HFFc6 (cell line): ENCODE data around the gene RARB. TPM values are rescaled to one million over a fixed set of nuclear protein-coding genes. Genes with fewer than 3 reads are reported as not detected.

Source experiments
- DNase-seq: peaks from one replicate; pipeline ENCODE4 v3.0.0-alpha.2; 2018
- H3K27ac Mint-ChIP-seq: 2 replicates; pipeline ENCODE4 v1.8.0; 2020; ENCODE audit warnings: mild to moderate bottlenecking, mixed read lengths
- H3K27me3 Mint-ChIP-seq: 2 replicates; pipeline ENCODE4 v1.8.0; 2021; ENCODE audit warnings: mild to moderate bottlenecking, moderate library complexity, mixed read lengths; ENCODE audit not compliant: insufficient read depth
- H3K36me3 Mint-ChIP-seq: 2 replicates; pipeline ENCODE4 v1.8.0; 2021; ENCODE audit warnings: low read depth, mixed read lengths
- H3K4me1 Mint-ChIP-seq: 2 replicates; pipeline ENCODE4 v1.8.0; 2020; ENCODE audit warnings: low read depth, mixed read lengths
- H3K4me3 Mint-ChIP-seq: 2 replicates; pipeline ENCODE4 v1.8.0; 2020; ENCODE audit warnings: mild to moderate bottlenecking, moderate library complexity, mixed read lengths
- H3K9me3 Mint-ChIP-seq: 2 replicates; pipeline ENCODE4 v1.8.0; 2020; ENCODE audit warnings: mild to moderate bottlenecking, mixed read lengths
- CTCF ChIP-seq: fragments of 200-600 bp; sonication (generic); IDR thresholded peaks from 2 replicates; pipeline ENCODE4 v1.5.0; 2021; ENCODE audit warnings: antibody characterized with exemption, mild to moderate bottlenecking
- total RNA-seq, 6 experiments: library from RNA; stranded (reverse); fragmentation: NEBNext Ultra II Directional; extraction: Animal tissue kit (Norgen Biotek cat#: 25700); gene quantifications; 2 replicates in 1 of 6; 3 replicates in 5 of 6; pipeline ENCODE4 v1.2.3, GENCODE V29; 2021

RARB gene
- total RNA-seq, 6 experiments from 2014 or later, result 1.6 to 2.4 (median 1.8) TPM; not detected in 2

DNA sequence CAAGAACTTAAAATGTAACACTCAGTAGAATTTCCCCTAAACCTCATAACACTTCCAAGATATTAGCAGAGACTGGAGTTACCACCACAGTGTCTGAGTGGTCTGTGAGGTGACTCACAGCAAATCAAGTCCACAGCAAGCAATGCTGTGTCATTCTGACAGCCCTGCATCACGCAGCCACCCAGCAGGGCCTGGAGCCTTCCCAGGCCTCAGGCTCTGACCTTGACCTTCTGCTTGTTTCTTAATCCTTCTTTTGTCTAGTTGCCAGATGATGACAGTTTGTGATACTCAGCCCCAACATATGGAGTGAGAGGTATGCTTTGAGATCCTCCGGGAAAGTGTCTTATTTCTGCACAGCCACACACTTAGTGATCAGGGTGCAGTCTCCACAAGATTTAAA lies 154.2 kb downstream of the RARB start:
- peak; percentile 96 for DNase-seq
- Mint-ChIP-seq H3K4me3 (peak overlapping the region; percentile 57), H3K27me3 (peaks cover 4% of the 10 kb centered on the region), H3K36me3 (no peaks in the 10 kb centered on the region), H3K9me3 (no peaks in the 10 kb centered on the region), H3K27ac (peak overlapping the region; percentile 99), H3K4me1 (peaks cover 54% of the 10 kb centered on the region)
- TF ChIP-seq CTCF, result no peak

DNA sequence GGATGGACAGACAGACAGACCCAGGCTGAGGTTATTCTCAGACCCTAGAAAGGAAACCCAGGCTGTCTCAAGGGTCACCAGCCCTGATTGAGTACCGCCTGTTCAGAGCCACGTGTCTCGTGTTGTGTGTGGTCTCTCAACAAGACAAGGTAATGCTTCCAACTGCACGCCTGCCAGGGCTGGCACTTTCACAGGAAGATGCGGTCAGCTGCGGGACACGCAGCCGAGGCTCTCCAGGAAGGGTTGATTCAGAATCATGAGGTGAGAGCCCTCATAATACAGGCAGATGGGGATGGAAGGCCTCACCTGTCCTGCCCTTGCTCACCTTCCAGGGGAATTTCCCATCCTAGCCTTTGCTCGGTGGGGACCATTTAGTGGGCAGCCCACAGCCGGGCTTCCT lies 155.3 kb downstream of the RARB start:
- H3K27me3 Mint-ChIP-seq, result peaks cover 3% of the 10 kb centered on the region

DNA sequence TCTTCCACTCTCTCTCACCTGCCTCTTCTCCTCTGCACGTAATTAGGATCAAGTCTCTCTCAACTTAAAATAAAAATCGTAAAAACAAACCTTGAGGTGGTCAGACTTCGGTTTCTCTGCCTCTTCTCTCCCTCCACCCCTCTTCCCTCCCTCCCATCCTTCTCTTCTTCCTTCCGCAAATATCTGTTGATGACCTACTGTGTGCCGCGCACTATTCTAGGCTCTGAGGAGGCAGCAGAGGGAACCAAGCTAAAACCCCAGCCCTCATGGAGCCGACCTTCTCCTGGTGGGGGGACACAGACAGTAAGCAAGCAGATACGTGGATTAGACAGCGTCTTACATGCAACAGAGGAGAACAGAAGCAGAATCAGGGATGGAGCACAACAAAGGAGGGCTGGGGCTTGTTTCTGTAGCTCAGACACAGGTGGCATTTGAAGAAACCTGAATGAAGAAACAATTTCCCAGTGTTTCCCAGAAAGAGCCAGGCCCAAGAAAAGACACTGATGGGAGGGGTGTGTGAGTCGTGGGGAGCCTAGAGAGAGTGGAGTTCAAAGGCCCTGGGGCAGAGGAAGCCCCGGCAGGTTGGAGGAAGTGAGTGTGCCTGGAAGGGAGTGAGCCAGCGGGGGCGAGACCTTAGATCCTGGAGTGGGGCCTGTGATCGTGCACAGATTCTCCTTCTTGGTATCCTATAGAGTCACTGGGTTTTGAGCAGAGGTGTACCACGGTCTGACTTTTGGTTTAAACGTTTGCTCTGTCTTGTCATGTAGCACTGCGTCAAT lies 156.1 kb downstream of the RARB start:
- Mint-ChIP-seq H3K4me1 (peaks cover 72% of the 10 kb centered on the region), H3K4me3 (no peak overlapping the region)

More for the DNA sequence above, 155.3 kb downstream of the RARB start:
- no peak for TF ChIP-seq CTCF
- DNase-seq, result no peak
- Mint-ChIP-seq H3K36me3 (peaks cover 6% of the 10 kb centered on the region), H3K4me1 (peaks cover 64% of the 10 kb centered on the region), H3K4me3 (no peak overlapping the region), H3K9me3 (no peaks in the 10 kb centered on the region), H3K27ac (peak overlapping the region; percentile 99)

DNA sequence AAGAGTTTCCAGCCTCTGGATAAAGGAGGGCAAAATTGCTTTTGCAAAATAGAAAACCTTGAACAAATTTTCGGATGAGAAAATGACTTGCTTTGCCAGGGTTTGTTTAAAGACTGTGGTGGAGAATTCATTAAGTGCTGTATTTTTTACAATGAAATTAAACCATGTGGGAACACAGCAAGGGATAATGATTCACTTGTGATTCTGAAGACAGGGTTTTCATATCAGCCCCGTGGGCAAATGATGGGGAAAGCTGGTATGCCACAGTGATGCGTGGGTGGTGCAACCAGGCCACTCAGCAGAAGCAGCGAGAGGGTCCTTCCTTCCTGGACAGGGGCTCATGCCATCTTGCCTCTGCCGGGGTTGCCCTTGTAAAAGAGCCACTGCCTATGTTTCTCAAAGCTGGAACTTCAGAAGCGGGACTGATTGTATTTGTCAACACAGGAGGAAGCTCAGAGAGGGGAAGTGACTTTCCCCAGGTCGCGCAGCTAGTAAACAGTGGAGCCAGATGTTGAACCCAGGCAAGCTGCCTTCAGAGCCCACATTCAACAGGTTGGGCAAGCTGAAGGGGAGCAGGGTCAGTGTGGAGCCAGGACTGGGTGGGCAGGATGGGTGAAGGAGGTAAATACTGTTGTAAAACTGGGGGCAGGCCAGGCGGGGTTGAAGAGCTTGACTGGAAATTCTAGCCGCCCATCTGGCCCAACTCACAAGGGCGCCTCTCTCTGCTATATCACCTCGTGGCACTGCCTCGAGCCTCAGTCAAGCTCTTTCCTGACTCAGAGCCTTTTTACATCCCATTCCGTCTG lies 157.5 kb downstream of the RARB start:
- H3K4me1 Mint-ChIP-seq, result peaks cover 80% of the 10 kb centered on the region
- H3K36me3 Mint-ChIP-seq, result peaks cover 6% of the 10 kb centered on the region
- no peak overlapping the region for H3K27ac Mint-ChIP-seq
- no peak for TF ChIP-seq CTCF
- no peaks in the 10 kb centered on the region for H3K9me3 Mint-ChIP-seq
- H3K4me3 Mint-ChIP-seq, result no peak overlapping the region
- peaks cover 3% of the 10 kb centered on the region; the same call in 1 of the 2 replicates for H3K27me3 Mint-ChIP-seq
- DNase-seq, result no peak

More for the DNA sequence above, 156.1 kb downstream of the RARB start:
- H3K9me3 Mint-ChIP-seq, result no peaks in the 10 kb centered on the region
- peaks cover 3% of the 10 kb centered on the region for H3K27me3 Mint-ChIP-seq
- TF ChIP-seq CTCF, result no peak
- DNase-seq, result no peak
- peaks cover 6% of the 10 kb centered on the region for H3K36me3 Mint-ChIP-seq
- no peak overlapping the region; the same call in 1 of the 2 replicates for H3K27ac Mint-ChIP-seq

DNA sequence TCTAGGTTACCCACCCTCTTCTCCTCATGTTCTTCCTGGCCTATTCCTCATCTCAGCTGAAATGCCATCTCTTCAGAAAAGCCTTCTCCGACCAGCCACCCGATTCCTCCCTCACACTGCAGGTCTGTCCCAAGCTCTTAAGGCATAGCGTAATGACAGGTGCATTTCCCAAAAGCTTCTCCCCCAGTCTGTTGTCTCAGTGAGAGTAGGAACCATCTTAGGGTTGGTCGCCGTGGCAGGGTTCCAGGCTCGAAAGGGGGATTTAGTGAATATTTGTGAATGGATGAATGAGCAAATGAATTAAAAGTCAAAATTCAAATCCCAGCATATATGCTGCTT lies 158.1 kb downstream of the RARB start:
- DNase-seq, result no peak
- H3K27ac Mint-ChIP-seq, result no peak overlapping the region
- H3K36me3 Mint-ChIP-seq, result peaks cover 6% of the 10 kb centered on the region
- peaks cover 76% of the 10 kb centered on the region for H3K4me1 Mint-ChIP-seq
- no peaks in the 10 kb centered on the region for H3K9me3 Mint-ChIP-seq
- no peak overlapping the region for H3K4me3 Mint-ChIP-seq
- no peak for TF ChIP-seq CTCF
- peaks cover 3% of the 10 kb centered on the region; the same call in 1 of the 2 replicates for H3K27me3 Mint-ChIP-seq
